Measurements from ENCODE around the gene SLC4A3. TPM values are rescaled to one million over a fixed set of nuclear protein-coding genes. Genes with fewer than 3 reads are reported as not detected.

SLC4A3 gene
- total RNA-seq, 1 donor from 2014 or later, result 0.88 TPM

DNA sequence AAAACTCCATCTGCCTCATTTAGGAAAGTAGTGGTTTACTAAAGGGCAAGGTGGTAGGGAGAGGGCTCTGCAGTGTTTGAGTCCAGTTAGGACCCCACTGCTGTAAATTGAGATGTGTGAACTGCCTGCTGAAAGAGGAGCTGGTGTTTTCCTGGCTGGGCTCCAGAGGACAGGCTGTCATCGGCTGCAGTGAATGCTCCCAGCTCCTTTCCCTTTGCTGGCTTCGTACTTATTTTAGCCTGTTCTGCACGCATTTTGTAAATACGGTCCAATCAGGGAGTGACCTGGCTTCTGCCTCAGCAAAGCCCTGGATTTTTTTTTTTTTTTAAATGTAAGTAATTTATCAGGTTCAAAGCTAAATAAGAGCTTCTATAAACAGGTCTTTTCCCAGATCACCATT lies 37.5 kb downstream of the SLC4A3 start:
- Mint-ChIP-seq H3K4me1 (peaks cover 9% of the 10 kb centered on the region), H3K4me3 (no peak overlapping the region), H3K27ac (peak overlapping the region; percentile 64), H3K27me3 (ENCODE audit: insufficient read depth, low read depth) (peaks cover 20% of the 10 kb centered on the region), H3K36me3 (peaks cover 2% of the 10 kb centered on the region), H3K9me3 (peaks cover 17% of the 10 kb centered on the region)
- Histone ChIP-seq H3K36me3 (no peaks in the 10 kb centered on the region), H2AFZ (replicated peaks) (no peak overlapping the region), H3K27ac (no peak overlapping the region), H3K4me3 (no peak overlapping the region), H3K4me2 (no peak overlapping the region), H3K27me3 (no peaks in the 10 kb centered on the region), H3F3A (ENCODE audit: low read depth) (no peaks in the 10 kb centered on the region), H3K79me2 (ENCODE audit: low read depth) (no peaks in the 10 kb centered on the region), H3K9me3 (ENCODE audit: low read depth) (no peaks in the 10 kb centered on the region), H3K4me1 (no peaks in the 10 kb centered on the region), H4K20me1 (ENCODE audit: low read depth) (no peaks in the 10 kb centered on the region), H3K9ac (no peak overlapping the region)
- no peak for DNase-seq (ENCODE audit: low spot score)
- no peak for TF ChIP-seq EZH2 (IDR thresholded peaks at IDR 0.05)

DNA sequence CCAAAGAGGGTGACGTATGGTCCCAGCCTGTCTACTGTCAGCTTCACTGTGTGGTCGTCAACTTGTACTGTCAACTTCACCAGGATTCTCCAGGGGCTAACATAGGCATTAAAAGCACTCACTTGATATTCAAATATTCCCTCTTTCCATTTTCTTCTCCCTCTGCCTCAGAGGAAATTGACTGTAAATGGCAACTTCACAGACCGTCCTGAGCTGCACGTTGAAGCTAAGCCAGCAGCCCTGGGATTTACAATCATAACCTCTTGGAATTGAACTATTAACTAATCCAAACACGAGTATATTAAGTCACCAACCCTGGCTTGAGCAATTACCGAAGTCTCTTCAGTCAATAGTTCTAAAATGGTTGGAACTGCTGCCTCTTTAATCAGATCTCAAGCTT lies 38.5 kb downstream of the SLC4A3 start:
- no peak overlapping the region for H3K4me3 ChIP-seq
- H3K4me1 Mint-ChIP-seq, result peaks cover 15% of the 10 kb centered on the region

DNA sequence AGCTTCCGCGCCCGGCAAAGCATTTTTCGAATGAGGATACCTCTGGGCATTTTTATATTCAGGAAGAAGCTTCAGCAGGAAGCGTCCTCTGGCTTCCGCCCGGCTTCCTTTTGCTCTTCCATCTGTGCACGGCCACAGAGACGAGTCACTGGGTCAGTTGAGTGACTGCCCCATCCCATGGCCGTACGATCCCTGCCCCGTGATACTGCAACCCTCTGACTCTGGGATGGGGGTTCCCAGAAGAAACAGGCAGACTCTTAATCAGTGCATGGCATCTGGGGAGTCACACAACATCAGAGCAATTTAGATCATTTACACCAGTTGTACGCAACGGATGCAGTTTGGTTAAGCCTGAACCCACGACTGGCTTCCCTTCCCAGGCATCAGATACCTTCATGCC lies 40.9 kb downstream of the SLC4A3 start:
- no peaks in the 10 kb centered on the region for H4K20me1 ChIP-seq (ENCODE audit: low read depth)
- H3K27ac ChIP-seq, result no peak overlapping the region
- TF ChIP-seq EZH2phosphoT487 (IDR thresholded peaks at IDR 0.05), result no peak
- no peak for TF ChIP-seq EZH2 (IDR thresholded peaks at IDR 0.05)
- TF ChIP-seq, protein P1, sequence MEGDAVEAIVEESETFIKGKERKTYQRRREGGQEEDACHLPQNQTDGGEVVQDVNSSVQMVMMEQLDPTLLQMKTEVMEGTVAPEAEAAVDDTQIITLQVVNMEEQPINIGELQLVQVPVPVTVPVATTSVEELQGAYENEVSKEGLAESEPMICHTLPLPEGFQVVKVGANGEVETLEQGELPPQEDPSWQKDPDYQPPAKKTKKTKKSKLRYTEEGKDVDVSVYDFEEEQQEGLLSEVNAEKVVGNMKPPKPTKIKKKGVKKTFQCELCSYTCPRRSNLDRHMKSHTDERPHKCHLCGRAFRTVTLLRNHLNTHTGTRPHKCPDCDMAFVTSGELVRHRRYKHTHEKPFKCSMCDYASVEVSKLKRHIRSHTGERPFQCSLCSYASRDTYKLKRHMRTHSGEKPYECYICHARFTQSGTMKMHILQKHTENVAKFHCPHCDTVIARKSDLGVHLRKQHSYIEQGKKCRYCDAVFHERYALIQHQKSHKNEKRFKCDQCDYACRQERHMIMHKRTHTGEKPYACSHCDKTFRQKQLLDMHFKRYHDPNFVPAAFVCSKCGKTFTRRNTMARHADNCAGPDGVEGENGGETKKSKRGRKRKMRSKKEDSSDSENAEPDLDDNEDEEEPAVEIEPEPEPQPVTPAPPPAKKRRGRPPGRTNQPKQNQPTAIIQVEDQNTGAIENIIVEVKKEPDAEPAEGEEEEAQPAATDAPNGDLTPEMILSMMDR (IDR thresholded peaks at IDR 0.05), result no peak
- Mint-ChIP-seq H3K4me3 (no peak overlapping the region), H3K27me3 (ENCODE audit: insufficient read depth, low read depth) (peaks cover 6% of the 10 kb centered on the region), H3K4me1 (peaks cover 21% of the 10 kb centered on the region), H3K9me3 (peaks cover 4% of the 10 kb centered on the region), H3K36me3 (no peaks in the 10 kb centered on the region), H3K27ac (no peak overlapping the region)
- H3K9me3 ChIP-seq (ENCODE audit: low read depth), result no peaks in the 10 kb centered on the region
- no peak overlapping the region for H3K4me3 ChIP-seq
- DNase-seq (ENCODE audit: low spot score), result no peak
- no peak overlapping the region for H3K9ac ChIP-seq
- no peaks in the 10 kb centered on the region for H3K79me2 ChIP-seq (ENCODE audit: low read depth)
- H3K4me1 ChIP-seq, result peaks cover 14% of the 10 kb centered on the region
- no peaks in the 10 kb centered on the region for H3K27me3 ChIP-seq
- H3F3A ChIP-seq (ENCODE audit: low read depth), result no peaks in the 10 kb centered on the region
- no peaks in the 10 kb centered on the region for H3K36me3 ChIP-seq
- H2AFZ ChIP-seq (replicated peaks), result no peak overlapping the region
- H3K4me2 ChIP-seq, result no peak overlapping the region

More for the DNA sequence above, 38.5 kb downstream of the SLC4A3 start:
- Mint-ChIP-seq H3K27ac (no peak overlapping the region), H3K9me3 (peaks cover 12% of the 10 kb centered on the region), H3K27me3 (ENCODE audit: insufficient read depth, low read depth) (peaks cover 18% of the 10 kb centered on the region), H3K36me3 (peaks cover 2% of the 10 kb centered on the region), H3K4me3 (no peak overlapping the region)
- Histone ChIP-seq H3K9me3 (ENCODE audit: low read depth) (no peaks in the 10 kb centered on the region), H3K79me2 (ENCODE audit: low read depth) (no peaks in the 10 kb centered on the region), H3K4me2 (no peak overlapping the region), H3K9ac (no peak overlapping the region), H4K20me1 (ENCODE audit: low read depth) (no peaks in the 10 kb centered on the region), H2AFZ (replicated peaks) (no peak overlapping the region), H3K36me3 (no peaks in the 10 kb centered on the region), H3K27me3 (no peaks in the 10 kb centered on the region), H3K4me1 (peaks cover 4% of the 10 kb centered on the region), H3K27ac (no peak overlapping the region), H3F3A (ENCODE audit: low read depth) (no peaks in the 10 kb centered on the region)
- TF ChIP-seq EZH2 (IDR thresholded peaks at IDR 0.05) (no peak), EZH2phosphoT487 (IDR thresholded peaks at IDR 0.05) (no peak)
- TF ChIP-seq, protein P1 (IDR thresholded peaks at IDR 0.05), result no peak
- no peak for DNase-seq (ENCODE audit: low spot score)

DNA sequence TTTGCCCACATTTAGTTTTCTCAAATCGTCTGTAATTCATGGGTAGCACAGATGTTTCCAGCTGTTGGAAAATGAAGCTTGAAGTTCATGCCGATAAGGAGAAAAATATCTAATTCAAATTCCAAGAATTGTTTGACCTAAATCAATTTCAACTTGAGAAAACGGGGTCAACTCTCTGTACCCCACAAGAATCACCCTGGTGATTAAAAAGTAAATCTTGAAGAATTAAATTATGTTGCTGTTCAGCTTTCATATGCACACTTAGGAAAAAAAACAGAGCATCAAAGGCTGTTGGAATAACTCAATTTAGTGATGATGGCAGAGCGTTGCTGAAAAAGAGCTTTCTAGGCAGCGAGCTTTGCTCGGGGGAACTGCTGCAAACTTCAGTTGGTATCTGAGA lies 43.0 kb downstream of the SLC4A3 start:
- Histone ChIP-seq H4K20me1 (ENCODE audit: low read depth) (no peaks in the 10 kb centered on the region), H3K9me3 (ENCODE audit: low read depth) (no peaks in the 10 kb centered on the region), H3K9ac (no peak overlapping the region), H3K27me3 (no peaks in the 10 kb centered on the region), H3K4me2 (no peak overlapping the region), H3K27ac (no peak overlapping the region), H3K79me2 (ENCODE audit: low read depth) (no peaks in the 10 kb centered on the region), H3F3A (ENCODE audit: low read depth) (peaks cover 6% of the 10 kb centered on the region), H3K36me3 (no peaks in the 10 kb centered on the region), H3K4me3 (no peak overlapping the region), H2AFZ (replicated peaks) (peak overlapping the region; percentile 66), H3K4me1 (peaks cover 18% of the 10 kb centered on the region)
- peaks cover 20% of the 10 kb centered on the region for H3K4me1 Mint-ChIP-seq
- TF ChIP-seq EZH2phosphoT487 (IDR thresholded peaks at IDR 0.05), result no peak
- TF ChIP-seq, protein P1 (IDR thresholded peaks at IDR 0.05), result no peak
- TF ChIP-seq EZH2 (IDR thresholded peaks at IDR 0.05), result no peak
- peaks cover 3% of the 10 kb centered on the region for H3K9me3 Mint-ChIP-seq
- no peaks in the 10 kb centered on the region for H3K36me3 Mint-ChIP-seq
- no peak overlapping the region for H3K27ac Mint-ChIP-seq
- no peak for DNase-seq (ENCODE audit: low spot score)
- peaks cover 4% of the 10 kb centered on the region for H3K27me3 Mint-ChIP-seq (ENCODE audit: insufficient read depth, low read depth)
- H3K4me3 Mint-ChIP-seq, result no peak overlapping the region

All from neural progenitor cell (in vitro differentiated cells).